Neural cell (in vitro differentiated cells): ENCODE results near the gene ST8SIA6. TPM values are rescaled to one million over a fixed set of nuclear protein-coding genes. Genes with fewer than 3 reads are reported as not detected.
"Not testable (repeated sequence)": the region's sequence is repeated elsewhere in the genome, so short reads cannot be mapped to it uniquely, and the experiment has no call there.

Experiments used
- H2AFZ ChIP-seq: fragments of 200-600, 300-800 bp; sonication (generic), shearing (Covaris generic); 2 replicates; pipeline ENCODE4 v1.6.0; 2014; ENCODE audit warnings: low read depth, mild to moderate bottlenecking, antibody characterized with exemption, low read length, moderate library complexity
- H3F3A ChIP-seq: fragments of 200-600 bp; shearing (Covaris generic); 2 replicates; pipeline ENCODE4 v1.6.1; 2016; ENCODE audit warnings: mild to moderate bottlenecking, moderate library complexity, mixed read lengths, antibody characterized with exemption, low read length; ENCODE audit not compliant: insufficient read depth, poor library complexity, severe bottlenecking
- H3K27ac ChIP-seq: fragments of 200-600, 300-800 bp; sonication (generic), shearing (Covaris generic); 2 replicates; pipeline ENCODE4 v1.5.1; 2014; ENCODE audit warnings: mild to moderate bottlenecking, low read length, moderate library complexity
- H3K27me3 ChIP-seq: fragments of 300-800, 200-600 bp; sonication (generic), shearing (Covaris generic); 2 replicates; pipeline ENCODE4 v1.6.0; 2014; ENCODE audit warnings: mild to moderate bottlenecking, low read depth, low read length, moderate library complexity; ENCODE audit not compliant: insufficient read depth
- H3K36me3 ChIP-seq: fragments of 300-800, 200-600 bp; sonication (generic), shearing (Covaris generic); 2 replicates; pipeline ENCODE4 v1.5.1; 2014; ENCODE audit warnings: mild to moderate bottlenecking, antibody characterized with exemption, low read length, moderate library complexity; ENCODE audit not compliant: insufficient read depth
- H3K4me2 ChIP-seq: fragments of 300-800, 200-600 bp; sonication (generic), shearing (Covaris generic); 2 replicates; pipeline ENCODE4 v1.6.0; 2014; ENCODE audit warnings: mild to moderate bottlenecking, low read length
- H3K4me3 ChIP-seq: fragments of 300-800, 200-600 bp; sonication (generic), shearing (Covaris generic); 2 replicates; pipeline ENCODE4 v1.5.1; 2014; ENCODE audit warnings: mild to moderate bottlenecking, low read length, moderate library complexity
- H3K79me2 ChIP-seq: fragments of 200-600 bp; shearing (Covaris generic); replicated peaks from 2 replicates; pipeline ENCODE4 v1.6.0; 2014; ENCODE audit warnings: mild to moderate bottlenecking, low read length, moderate library complexity; ENCODE audit not compliant: insufficient read depth
- H3K9ac ChIP-seq: fragments of 300-800, 200-600 bp; sonication (generic), shearing (Covaris generic); 2 replicates; pipeline ENCODE4 v1.6.1; 2016; ENCODE audit warnings: mild to moderate bottlenecking, low read length, mixed read lengths
- H3K9me2 ChIP-seq: fragments of 200-600 bp; shearing (Covaris generic); 2 replicates; pipeline ENCODE4 v1.6.1; 2016; ENCODE audit warnings: mild to moderate bottlenecking, low read length, mixed read lengths; ENCODE audit not compliant: insufficient read depth
- H3K9me3 ChIP-seq: fragments of 200-600, 300-800 bp; sonication (generic), shearing (Covaris generic); 2 replicates; pipeline ENCODE4 v1.6.1; 2016; ENCODE audit warnings: mild to moderate bottlenecking, mixed run types, low read length, moderate library complexity, mixed read lengths
- H4K20me1 ChIP-seq: fragments of 200-600 bp; shearing (Covaris generic); 2 replicates; pipeline ENCODE4 v1.6.1; 2016; ENCODE audit warnings: mild to moderate bottlenecking, mixed run types; ENCODE audit not compliant: insufficient read depth
- EP300 ChIP-seq: fragments of 450-650 bp; conservative IDR thresholded peaks from 2 replicates; pipeline ENCODE4 v1.6.1; 2014; ENCODE audit warnings: antibody characterized with exemption, mild to moderate bottlenecking, moderate library complexity; ENCODE audit not compliant: poor library complexity, severe bottlenecking
- EZH2 ChIP-seq: fragments of 200-600, 300-800 bp; shearing (Covaris generic), sonication (generic); IDR thresholded peaks from 2 replicates; pipeline ENCODE4 v1.6.1; 2014; ENCODE audit warnings: antibody characterized with exemption, low read length, borderline replicate concordance, mild to moderate bottlenecking; ENCODE audit not compliant: insufficient read depth, poor library complexity, severe bottlenecking
- MXI1 ChIP-seq: fragments of 450-650 bp; conservative IDR thresholded peaks from 2 replicates; pipeline ENCODE4 v1.6.1; 2014; ENCODE audit warnings: antibody characterized with exemption, mild to moderate bottlenecking; ENCODE audit not compliant: poor library complexity, severe bottlenecking
- POLR2AphosphoS5 ChIP-seq: IDR thresholded peaks from 2 replicates; pipeline ENCODE4 v1.6.1; 2012
- RAD21 ChIP-seq: fragments of 450-650 bp; conservative IDR thresholded peaks from 2 replicates; pipeline ENCODE4 v1.6.1; 2014; ENCODE audit warnings: antibody characterized with exemption, mild to moderate bottlenecking, moderate library complexity
- SMC3 ChIP-seq: fragments of 450-650 bp; conservative IDR thresholded peaks from 2 replicates; pipeline ENCODE4 v1.6.1; 2014; ENCODE audit warnings: antibody characterized with exemption, mild to moderate bottlenecking, moderate library complexity; ENCODE audit not compliant: poor library complexity
- TAF1 ChIP-seq: IDR thresholded peaks from 2 replicates; pipeline ENCODE4 v1.6.1; 2012; ENCODE audit warnings: low read depth
- polyA plus RNA-seq: library from polyadenylated mRNA; depleted of rRNA; stranded (reverse); fragments of >200 nt; gene quantifications from 2 replicates; pipeline ENCODE4 v1.2.3, GENCODE V29; 2014
- TF ChIP-seq, protein P1 (sequence below): fragments of 450-650 bp; IDR thresholded peaks from 2 replicates; pipeline ENCODE4 v1.5.1; 2014; ENCODE audit warnings: antibody characterized with exemption, mild to moderate bottlenecking, moderate library complexity; ENCODE audit not compliant: poor library complexity, severe bottlenecking
- TF ChIP-seq, protein P2 (sequence below): IDR thresholded peaks from 2 replicates; pipeline ENCODE4 v1.6.1; 2012; ENCODE audit warnings: borderline replicate concordance

The ST8SIA6 gene
- polyA plus RNA-seq, 1 donor from 2014 or later, result 0.41 TPM

DNA sequence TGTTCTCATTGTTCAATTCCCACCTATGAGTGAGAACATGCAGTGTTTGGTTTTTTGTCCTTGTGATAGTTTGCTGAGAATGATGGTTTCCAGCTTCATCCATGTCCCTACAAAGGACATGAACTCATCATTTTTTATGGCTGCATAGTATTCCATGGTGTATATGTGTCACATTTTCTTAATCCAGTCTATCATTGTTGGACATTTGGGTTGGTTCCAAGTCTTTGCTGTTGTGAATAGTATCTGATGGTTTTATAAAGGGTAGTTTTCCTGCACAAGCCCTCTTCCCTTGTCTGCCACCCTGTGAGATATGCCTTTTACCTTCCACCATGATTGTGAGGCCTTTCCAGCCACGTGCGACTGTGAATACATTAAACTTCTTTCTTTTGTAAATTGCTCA lies 17.8 kb downstream of the ST8SIA6 start:
- H3K79me2 ChIP-seq, H2AFZ ChIP-seq, H3K9me2 ChIP-seq, H3K9ac ChIP-seq, H3K36me3 ChIP-seq, H3F3A ChIP-seq, H3K27me3 ChIP-seq, H3K4me2 ChIP-seq, H3K4me3 ChIP-seq, H4K20me1 ChIP-seq, H3K9me3 ChIP-seq, H3K27ac ChIP-seq: not testable (repeated sequence)

DNA sequence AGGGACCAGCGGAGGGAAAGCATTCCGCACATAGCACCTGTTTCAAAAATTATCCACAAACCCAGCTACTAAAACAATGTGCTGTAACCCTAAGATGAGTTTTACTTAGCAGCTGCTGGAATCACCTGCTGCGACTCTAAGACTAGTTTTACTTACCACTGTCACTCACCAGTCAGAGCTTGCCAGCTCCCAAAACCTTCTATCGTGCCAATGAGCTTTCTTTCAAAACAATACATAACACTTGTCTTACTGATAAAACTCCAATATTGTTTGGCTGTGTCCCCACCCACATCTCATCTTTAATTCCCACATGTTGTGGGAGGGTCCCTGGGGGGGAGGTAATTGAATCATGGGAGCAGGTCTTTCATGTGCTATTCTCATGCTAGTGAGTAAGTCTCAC lies 18.4 kb downstream of the ST8SIA6 start:
- no peak overlapping the region for H2AFZ ChIP-seq
- H3K9ac ChIP-seq, result no peak overlapping the region
- H3K9me3 ChIP-seq, result no peaks in the 10 kb centered on the region
- H4K20me1 ChIP-seq, result no peaks in the 10 kb centered on the region
- H3F3A ChIP-seq, result no peaks in the 10 kb centered on the region
- H3K9me2 ChIP-seq, result no peaks in the 10 kb centered on the region
- no peak overlapping the region for H3K27ac ChIP-seq
- H3K4me2 ChIP-seq, result no peak overlapping the region
- no peak overlapping the region for H3K4me3 ChIP-seq
- H3K36me3 ChIP-seq, result no peaks in the 10 kb centered on the region
- no peaks in the 10 kb centered on the region for H3K79me2 ChIP-seq
- no peaks in the 10 kb centered on the region for H3K27me3 ChIP-seq
- TF ChIP-seq, protein P1, sequence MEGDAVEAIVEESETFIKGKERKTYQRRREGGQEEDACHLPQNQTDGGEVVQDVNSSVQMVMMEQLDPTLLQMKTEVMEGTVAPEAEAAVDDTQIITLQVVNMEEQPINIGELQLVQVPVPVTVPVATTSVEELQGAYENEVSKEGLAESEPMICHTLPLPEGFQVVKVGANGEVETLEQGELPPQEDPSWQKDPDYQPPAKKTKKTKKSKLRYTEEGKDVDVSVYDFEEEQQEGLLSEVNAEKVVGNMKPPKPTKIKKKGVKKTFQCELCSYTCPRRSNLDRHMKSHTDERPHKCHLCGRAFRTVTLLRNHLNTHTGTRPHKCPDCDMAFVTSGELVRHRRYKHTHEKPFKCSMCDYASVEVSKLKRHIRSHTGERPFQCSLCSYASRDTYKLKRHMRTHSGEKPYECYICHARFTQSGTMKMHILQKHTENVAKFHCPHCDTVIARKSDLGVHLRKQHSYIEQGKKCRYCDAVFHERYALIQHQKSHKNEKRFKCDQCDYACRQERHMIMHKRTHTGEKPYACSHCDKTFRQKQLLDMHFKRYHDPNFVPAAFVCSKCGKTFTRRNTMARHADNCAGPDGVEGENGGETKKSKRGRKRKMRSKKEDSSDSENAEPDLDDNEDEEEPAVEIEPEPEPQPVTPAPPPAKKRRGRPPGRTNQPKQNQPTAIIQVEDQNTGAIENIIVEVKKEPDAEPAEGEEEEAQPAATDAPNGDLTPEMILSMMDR, result no peak
- TF ChIP-seq MXI1 (no peak), SMC3 (no peak), EZH2 (no peak), TAF1 (no peak), EP300 (no peak), POLR2AphosphoS5 (no peak), RAD21 (no peak)
- TF ChIP-seq, protein P2, sequence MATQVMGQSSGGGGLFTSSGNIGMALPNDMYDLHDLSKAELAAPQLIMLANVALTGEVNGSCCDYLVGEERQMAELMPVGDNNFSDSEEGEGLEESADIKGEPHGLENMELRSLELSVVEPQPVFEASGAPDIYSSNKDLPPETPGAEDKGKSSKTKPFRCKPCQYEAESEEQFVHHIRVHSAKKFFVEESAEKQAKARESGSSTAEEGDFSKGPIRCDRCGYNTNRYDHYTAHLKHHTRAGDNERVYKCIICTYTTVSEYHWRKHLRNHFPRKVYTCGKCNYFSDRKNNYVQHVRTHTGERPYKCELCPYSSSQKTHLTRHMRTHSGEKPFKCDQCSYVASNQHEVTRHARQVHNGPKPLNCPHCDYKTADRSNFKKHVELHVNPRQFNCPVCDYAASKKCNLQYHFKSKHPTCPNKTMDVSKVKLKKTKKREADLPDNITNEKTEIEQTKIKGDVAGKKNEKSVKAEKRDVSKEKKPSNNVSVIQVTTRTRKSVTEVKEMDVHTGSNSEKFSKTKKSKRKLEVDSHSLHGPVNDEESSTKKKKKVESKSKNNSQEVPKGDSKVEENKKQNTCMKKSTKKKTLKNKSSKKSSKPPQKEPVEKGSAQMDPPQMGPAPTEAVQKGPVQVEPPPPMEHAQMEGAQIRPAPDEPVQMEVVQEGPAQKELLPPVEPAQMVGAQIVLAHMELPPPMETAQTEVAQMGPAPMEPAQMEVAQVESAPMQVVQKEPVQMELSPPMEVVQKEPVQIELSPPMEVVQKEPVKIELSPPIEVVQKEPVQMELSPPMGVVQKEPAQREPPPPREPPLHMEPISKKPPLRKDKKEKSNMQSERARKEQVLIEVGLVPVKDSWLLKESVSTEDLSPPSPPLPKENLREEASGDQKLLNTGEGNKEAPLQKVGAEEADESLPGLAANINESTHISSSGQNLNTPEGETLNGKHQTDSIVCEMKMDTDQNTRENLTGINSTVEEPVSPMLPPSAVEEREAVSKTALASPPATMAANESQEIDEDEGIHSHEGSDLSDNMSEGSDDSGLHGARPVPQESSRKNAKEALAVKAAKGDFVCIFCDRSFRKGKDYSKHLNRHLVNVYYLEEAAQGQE, result no peak

DNA sequence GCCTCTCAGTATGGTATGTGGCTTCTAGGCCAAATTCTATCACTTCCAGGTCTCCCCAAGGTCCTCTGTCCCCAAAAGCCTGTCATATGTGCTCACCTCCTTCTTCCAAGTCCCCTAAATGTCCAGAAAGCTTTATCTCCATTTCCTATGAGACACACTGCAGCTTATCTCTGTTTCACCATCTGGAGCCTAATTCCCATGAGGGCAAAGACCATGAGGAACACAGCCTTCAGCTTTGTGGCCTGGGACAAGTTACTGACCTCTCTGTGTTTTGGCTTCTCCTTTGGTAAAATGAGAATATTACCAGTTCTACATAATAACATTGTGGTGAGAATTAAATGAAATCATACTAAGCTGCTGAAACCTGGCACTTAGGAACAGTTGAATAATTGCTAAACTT lies 19.2 kb downstream of the ST8SIA6 start:
- H3F3A ChIP-seq, result no peaks in the 10 kb centered on the region
- H3K4me2 ChIP-seq, result no peak overlapping the region
- H3K27ac ChIP-seq, result no peak overlapping the region
- H3K79me2 ChIP-seq, result no peaks in the 10 kb centered on the region
- H3K36me3 ChIP-seq, result no peaks in the 10 kb centered on the region
- H3K27me3 ChIP-seq, result no peaks in the 10 kb centered on the region
- no peaks in the 10 kb centered on the region for H3K9me2 ChIP-seq
- H3K9ac ChIP-seq, result no peak overlapping the region
- TF ChIP-seq EP300, result no peak
- H3K4me3 ChIP-seq, result no peak overlapping the region
- H3K9me3 ChIP-seq, result no peaks in the 10 kb centered on the region
- H4K20me1 ChIP-seq, result no peaks in the 10 kb centered on the region
- H2AFZ ChIP-seq, result no peak overlapping the region
